Activated T-cell treated with anti-CD3 and anti-CD28 coated beads, Interleukin-2, amount 50 U/mL, for 1 hour (primary cell): ENCODE results near the gene PALM2AKAP2.

Experiments
- DNase-seq: peaks from one replicate; pipeline ENCODE4 v3.0.0-alpha.2; 2020

The PALM2AKAP2 gene

DNA sequence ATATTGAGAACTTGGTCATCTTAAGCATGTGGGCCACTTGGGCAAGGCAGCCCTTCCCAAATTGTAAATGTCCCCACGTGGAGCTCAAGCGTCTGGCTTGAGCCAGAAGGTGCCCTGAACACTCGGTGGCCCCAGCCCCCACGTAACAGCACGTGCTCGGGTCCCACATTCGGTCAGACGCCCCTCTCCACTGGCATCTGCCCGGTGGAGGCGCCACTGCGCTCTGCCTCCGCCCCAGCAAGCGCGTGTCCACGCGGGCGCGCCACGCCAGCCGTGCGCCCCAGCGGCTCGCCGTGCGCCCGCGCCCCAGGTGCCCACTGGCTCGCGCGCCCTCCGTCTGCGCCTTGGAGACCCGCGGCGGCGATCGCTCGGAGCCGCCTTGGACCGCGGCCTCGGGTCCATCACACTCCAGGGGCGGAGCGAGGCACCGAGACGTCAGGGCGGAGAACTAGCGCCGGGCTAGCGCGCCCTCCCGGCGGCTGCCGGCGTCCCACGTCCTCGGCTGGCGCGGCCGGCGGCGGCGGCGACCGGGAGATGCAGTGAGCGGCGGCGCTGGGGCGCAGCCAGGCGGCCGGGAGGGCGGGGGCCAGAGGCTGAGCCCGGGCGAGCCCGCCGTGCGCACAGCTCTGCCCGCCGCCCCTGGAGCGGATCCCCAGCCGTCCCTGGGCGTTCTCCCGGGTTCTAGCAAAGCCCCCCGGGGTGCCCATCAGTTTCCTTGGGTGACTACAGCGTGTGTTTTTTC is at the start of gene PALM2AKAP2:
PALM2AKAP2 (plus strand) TSS at position 488 of the 742 bp plus-strand sequence. CDS start 291 bp downstream, outside the sequence.
- no peak for DNase-seq

- DNase-seq, result no peak
Measured at GRCh38 chr9:109730228-109730627, 49.8 kb upstream of the PALM2AKAP2 start.

- no peak for DNase-seq
Measured at GRCh38 chr9:109733690-109734089, 46.3 kb upstream of the PALM2AKAP2 start.

- DNase-seq, result no peak
Measured at GRCh38 chr9:109734814-109735213, 45.2 kb upstream of the PALM2AKAP2 start.

DNA sequence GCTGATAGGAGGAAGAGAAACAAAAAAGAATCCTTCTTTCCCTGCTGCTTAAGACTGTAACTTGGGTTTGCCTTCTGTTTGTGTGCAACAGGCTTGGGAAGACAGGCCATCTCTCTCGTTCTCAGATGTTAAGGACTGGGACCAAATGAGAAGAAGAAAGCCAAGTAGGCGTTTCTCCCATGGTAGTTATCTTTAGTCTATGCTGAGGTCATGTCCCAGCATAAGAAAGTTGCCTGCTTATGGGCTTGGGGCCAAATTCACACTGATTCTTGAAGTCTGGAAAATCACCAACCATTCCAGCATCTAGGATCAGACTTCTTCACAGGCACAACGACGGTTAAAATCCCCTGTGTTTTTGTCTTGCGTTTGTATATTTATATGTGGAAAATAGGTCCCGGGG is 44.2 kb upstream of the PALM2AKAP2 start:
- DNase-seq, result no peak

GRCh38 chr9:109737295-109737694 is 42.7 kb upstream of the PALM2AKAP2 start:
- DNase-seq, result no peak

DNA sequence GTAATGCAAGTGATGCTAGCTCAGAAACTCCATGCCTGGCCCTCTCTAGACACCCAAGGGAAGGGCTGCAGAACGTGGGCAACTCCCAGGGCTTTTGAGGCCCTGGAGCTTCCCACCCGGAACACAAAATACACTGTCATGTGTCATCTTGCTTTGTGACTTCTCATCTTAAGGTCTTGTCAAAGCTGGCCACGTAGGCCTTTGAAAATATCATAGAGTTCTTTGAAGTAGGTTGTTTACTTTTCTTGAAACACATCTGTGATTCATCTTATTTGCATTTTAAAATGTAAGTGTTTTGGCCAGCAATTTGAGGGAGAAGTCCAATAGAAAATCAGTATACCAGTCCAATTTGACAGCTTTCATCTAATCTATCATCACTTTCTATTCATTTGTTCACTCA is 40.2 kb upstream of the PALM2AKAP2 start:
- DNase-seq, result no peak

GRCh38 chr9:109742776-109743348 is 37.1 kb upstream of the PALM2AKAP2 start:
- no peak for DNase-seq

DNA sequence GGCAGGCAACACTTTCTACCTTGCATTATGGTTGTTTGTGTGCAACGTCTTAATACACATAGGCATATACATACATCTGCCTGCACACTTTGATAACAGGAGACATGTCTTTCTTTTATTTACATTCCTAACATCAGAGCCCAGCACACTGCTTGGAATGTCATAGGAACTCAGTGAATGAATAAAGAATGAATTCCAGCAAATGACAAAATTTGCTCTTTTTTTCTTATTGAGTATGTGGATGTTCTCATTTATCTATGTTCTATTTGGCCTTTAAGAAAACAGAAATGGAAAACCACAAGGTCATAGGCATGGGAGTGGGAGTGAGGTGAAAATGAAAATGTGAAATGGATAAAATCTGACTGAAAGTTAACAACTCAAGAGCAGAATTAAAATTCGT is 36.3 kb upstream of the PALM2AKAP2 start:
- no peak for DNase-seq

DNA sequence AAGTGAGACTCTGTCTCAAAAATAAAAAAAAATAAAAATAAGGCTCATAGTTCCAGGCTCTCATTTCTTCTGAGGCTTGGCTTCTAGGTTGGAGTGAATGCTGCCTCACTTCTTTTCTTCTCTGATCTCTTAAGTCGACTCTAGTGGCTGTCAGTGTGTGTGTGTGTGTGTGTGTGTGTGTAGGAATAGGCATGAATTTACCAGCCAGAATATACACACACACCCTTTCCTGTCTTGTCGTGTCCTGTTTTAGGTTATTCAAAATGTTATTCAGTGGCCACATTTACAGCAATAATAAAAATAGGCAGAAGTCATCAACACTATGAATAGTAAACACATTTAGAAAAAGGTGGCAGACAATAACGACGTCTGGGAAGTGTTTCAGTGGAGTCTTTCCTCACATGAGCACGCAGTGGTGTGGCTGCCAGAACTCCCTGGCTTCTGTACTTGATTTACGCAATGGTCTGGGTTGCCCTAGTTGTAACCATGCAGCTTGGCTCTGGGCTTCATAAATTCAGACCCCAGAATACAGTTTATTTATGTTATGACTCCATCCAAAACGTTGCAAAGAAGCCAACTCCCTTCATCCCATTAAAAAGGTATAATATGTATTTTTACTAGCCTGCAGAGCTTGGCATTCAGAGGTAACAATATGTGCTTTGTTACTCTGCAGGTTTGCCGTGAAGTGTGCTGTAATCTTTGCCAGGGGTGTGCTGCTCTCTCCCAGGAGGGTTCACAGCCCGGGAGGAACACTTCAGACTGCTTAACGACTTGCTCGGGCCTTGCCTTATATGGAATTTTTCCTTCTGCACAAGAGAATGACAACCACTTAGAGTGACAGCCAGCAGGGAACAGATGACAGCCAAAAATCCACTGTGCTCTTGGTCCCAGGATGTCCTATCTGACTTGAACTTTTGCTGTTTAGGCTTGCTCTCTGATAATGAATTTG is 34.4 kb upstream of the PALM2AKAP2 start:
- no peak for DNase-seq

DNA sequence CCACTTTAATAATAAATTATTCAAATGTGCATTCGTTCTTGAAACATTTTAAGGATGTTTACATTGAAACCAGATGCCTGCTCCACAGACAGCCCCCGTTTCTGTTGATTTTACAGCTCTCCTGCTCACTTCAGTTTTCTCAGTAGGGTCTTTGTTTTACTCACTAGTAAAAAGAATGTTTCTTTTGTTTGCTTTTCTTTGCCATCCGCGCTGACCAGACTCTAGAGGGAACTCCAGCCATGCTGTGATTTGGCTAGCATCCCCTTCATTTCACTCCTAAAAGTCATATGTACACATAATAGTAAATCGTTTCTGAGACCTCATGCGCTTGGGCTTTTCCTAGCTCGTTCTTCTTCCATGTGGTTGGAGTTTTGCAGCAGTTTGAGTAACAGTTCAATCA is 28.7 kb upstream of the PALM2AKAP2 start:
- no peak for DNase-seq

DNA sequence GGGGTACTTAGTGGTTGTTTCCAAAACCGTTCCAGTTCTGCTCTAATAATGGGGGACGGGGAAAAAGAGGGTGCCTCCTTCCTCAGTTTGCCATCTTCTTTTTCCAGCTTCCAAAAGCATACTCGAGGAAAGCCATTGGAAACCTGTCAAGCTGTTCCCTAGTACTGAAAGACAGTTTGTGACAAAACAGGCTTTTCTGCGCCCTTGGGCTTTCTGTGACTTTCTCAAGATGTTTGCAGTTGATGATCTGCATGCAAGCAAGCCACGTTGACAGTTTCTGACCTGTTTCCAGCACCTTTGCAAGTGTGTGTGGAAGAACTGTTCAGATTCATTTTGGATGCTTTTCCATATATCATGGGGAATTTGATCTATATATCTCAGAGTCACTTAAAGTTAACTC is 26.7 kb upstream of the PALM2AKAP2 start:
- DNase-seq, result no peak

DNA sequence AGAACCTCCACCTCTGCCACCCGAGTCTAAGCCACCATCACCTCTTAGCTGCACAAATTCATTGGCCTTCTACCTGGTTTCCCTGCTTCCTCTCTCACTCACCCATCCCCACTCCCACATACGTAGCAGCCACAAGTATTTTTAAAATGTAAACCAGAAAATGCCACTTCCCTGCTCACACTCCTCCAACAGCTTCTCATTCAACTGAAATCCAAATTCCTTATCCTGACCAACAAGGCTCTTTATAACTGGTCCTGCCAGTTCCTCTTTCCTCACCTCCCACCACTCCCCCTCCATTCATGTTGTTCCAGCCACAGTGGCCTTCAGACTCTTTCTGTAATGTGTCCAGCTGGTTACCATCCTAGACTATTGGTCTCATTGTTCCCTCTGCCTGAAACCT is 25.0 kb upstream of the PALM2AKAP2 start:
- no peak for DNase-seq

DNA sequence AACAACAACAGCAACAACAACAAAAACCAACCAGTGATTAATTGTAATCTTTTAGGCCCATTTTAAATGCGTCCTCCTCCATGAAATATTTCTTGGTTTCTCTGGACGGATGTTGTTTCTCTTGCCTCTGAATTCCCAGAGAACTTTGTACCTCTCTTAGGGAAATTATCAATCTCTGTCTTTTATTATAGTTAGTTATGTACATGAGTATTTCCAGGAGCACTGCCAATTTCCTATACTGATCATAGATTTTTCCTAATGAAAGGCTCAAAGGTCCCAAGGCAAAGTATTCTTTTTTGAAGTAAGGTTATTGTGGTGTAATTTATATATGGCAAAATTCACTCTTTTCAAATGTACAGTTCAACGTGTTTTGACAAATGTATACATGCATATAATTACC is 20.4 kb upstream of the PALM2AKAP2 start:
- no peak for DNase-seq

GRCh38 chr9:109765278-109765677 is 14.7 kb upstream of the PALM2AKAP2 start:
- no peak for DNase-seq

DNA sequence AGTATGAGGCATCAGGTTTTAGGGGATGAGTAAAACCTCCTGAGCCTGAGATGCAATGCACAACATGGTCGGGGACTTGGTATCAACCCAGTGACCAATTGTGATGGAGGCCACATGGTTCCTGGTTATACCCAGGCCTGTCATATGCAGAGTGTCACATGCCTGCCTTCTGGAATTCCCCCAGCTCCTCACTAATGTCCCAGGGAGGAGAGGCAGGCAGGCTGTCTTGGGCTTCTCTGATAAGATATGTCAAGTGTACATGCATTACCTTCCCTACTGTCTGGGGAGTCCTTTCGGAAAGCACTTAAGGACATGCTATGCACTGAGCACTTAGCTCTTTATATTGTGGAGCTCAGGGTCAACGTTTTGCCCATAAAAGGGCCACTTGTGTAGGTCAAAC is 14.2 kb upstream of the PALM2AKAP2 start:
- no peak for DNase-seq

- DNase-seq, result no peak
Measured at GRCh38 chr9:109766351-109766750, 13.6 kb upstream of the PALM2AKAP2 start.

GRCh38 chr9:109767404-109767803 is 12.6 kb upstream of the PALM2AKAP2 start:
- DNase-seq, result no peak

DNA sequence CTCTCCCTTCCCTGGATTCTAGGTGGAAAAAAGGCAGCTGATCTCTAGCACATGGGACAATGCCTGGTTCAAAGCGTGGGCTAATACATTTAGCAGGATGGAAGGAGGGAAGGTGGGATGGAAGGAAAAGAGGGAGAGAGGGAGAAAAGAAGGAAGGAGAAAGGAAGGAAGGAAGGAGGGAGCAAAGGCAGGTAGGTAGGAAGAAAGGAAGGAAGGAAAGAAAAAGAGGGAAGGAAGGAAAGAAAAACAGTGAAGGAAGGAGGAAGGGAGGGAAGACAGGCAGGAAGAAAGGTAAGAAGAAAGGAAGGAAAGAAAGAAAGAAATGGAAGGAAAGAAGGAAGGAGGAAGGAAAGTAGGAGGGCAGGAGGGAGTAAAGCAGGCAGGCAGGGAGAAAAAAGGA is 12.2 kb upstream of the PALM2AKAP2 start:
- DNase-seq, result no peak

DNA sequence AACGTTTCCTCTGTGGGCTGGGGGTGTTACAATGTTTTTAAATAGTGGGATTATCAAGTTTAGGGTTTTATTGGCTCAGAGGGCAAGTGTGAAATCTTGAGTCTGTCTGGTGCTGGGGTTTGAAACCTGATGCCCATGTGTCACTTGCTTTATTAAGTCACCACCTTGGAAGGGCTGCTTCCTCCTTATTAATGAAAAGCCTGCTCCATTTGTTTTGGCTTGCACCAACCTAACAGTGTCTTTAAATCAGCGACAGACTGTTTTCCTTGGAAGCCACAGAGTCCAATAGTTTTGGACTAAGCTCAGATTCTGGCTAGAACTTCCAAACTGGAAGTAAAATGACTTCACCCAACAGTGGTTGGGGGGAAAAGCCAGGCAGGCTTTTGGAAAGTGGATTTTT is 10.7 kb upstream of the PALM2AKAP2 start:
- DNase-seq, result no peak

DNA sequence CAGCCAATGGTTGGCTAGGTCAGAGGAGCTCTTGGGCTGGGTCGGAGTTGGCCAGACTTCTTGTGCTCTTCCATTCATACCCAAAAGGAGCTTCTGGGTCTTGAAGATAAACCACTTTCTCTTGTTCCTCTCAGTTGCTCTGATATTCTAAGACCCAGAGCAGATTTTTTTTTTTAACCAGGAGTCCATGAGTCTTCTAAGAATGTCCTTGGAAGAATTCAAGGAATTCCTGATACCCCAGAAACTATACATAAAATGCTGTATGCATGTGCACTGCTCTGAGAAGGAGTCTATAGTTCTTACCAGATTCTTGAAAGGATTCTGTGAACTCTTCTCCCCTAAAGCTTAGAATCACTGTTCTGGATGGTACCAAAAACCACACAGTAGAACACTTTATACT is 9.9 kb upstream of the PALM2AKAP2 start:
- no peak for DNase-seq

GRCh38 chr9:109771087-109771486 is 8.9 kb upstream of the PALM2AKAP2 start:
- DNase-seq, result no peak

DNA sequence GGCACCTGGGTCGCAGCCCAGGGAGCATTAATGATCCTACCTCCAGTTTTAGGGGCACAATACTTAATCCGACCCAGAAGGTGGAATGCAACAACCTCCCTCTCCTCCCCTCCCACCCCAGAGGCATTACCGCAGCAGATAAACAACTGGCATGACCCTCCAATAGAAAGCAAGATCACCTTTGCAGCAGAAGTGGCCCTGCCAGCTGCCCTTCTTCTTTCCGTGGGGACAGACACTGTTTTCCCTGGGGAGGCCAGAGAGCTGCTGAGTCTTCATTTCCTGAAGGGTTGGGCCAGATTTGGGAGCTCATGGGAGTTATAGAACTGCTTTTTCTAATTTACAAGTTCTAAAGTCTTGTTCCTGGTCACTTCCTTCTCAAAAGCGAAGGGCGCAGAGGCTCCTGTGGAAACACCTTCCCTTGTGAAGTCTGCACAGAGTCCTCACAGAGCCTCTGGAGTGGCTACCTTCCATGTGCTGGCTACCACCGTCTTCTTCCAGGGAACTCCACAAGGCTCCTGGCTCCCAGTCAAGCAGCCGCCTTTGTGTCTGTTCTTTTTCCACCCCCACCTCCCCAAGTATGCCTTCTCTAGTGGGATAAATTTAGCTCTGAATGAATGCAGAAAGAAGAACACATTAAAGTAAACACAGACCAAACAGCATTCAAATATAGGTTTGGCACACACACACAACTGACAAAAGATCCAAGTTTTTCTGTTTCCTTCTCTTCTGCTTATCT is 8.0 kb upstream of the PALM2AKAP2 start:
- no peak for DNase-seq
